GM21381 (cell line): Measurements from ENCODE around the gene SERINC5.
"Not testable (repeated sequence)": the region's sequence is repeated elsewhere in the genome, so short reads cannot be mapped to it uniquely, and the experiment has no call there.

Experiments
- ATAC-seq: cut with Tn5 transposase; IDR thresholded peaks from one replicate; pipeline ENCODE4 v1.9.1; 2021; ENCODE audit warnings: mild to moderate bottlenecking, moderate library complexity; ENCODE audit not compliant: unreplicated experiment

Gene SERINC5

DNA sequence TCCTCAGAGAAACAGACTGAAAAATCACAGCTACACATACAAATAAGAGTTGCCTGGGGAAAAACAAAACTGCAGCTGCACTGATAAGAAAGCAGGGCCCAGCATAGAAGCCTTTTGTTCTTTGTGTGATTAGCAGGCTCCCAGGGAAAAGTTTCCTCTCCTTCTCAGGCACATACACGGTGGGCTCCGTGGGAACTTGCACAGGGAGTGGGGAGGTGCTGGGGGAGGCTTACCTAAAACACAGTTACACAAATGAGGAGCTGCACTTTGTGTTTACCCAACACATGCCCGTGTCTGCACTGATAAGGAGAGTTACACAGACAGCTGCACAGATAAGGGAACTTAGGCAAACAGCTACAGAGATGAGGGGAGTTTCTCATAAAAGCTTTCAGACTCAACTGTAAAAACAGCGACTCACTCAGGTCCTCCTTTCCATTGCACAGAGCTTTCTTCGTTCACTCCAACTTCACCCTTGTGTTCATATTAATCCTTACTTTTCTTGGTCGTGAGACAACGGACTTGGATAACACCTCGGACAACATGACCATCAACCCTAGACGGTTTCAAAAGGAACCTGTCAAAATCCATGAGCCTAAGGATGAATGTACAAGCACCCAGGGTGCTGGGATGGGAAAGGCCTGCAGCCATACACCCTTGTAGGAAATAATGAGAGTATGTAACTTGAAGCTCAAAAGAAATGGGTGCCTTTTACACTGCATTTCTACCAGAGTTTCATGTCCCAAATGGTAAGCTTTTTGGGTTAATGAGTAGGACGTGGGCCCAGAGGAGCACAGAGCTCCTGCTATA is 50.8 kb downstream of the SERINC5 start:
- no peak for ATAC-seq

GRCh38 chr5:80201763-80202162 is 54.1 kb downstream of the SERINC5 start:
- ATAC-seq: not testable (repeated sequence)

GRCh38 chr5:80198920-80199319 is 56.9 kb downstream of the SERINC5 start:
- no peak for ATAC-seq

GRCh38 chr5:80198399-80198798 is 57.4 kb downstream of the SERINC5 start:
- no peak for ATAC-seq

DNA sequence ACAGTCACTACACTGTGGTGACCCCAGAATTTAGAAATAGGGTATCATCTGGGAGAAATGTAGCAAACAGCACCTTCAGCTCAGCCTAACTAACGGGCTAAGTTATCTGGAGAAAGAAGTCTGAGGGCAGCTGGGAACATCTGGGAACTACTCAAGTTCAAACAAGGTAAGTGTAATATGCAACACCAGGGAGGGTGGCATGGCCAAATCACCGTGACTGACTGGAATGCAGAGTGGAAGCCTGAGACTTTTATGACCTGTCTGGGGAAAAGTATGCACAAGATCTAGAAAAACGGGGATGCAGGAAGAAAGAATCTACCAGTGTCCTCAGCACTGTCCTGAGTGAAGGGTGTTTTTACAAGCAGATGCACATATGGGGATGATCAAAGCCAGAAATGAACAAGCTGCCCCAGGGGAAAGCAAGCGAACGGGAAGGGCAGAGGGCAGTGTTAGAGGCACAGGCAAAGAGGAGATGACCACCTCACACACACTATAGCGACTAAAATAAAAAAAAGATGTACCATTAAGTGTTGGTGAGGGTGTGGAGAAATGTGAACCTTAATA is 59.9 kb downstream of the SERINC5 start:
- ATAC-seq: no peak

DNA sequence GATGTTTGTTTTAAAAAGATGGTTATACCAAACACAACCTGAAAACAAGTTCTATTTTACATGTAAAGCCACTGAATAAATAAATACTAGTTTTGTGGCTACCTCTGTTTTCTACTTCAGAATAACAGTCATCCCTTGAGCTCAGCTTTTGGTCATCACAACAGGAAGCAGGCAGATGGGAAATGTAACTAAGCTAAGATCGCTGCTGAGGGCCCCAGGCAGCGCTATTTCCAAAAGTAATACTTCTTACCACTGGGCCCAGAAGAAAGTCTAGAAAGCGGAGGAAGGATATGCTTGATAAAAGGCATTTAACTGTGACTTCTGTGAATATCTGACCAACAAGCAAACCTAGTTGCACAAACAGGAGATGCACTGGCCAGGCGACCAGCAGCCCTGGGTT is 61.4 kb downstream of the SERINC5 start:
- no peak for ATAC-seq

- no peak for ATAC-seq
These were observed 62.4 kb downstream of the SERINC5 start for GRCh38 chr5:80193401-80193800.

GRCh38 chr5:80192507-80193241 is 63.2 kb downstream of the SERINC5 start:
- no peak for ATAC-seq

DNA sequence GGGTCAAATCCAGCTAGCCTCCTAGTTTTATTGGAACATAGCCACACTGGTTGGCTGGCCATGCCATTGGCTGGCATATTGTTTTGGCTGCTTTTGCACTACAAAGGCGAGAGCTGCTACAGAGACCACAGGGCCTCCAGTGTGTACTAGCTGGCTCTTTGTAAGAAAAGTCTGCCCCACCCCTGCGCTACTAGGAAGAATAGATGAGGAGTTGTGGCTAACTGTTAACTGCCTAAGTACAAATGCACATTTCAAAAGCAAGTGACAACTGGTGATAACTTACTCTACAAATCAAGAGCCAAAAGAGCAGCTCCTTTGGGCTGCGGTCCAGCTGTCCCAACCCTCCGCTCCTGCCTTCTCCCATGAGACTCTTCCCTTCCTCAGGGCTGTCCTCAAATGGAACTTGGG is 63.9 kb downstream of the SERINC5 start:
- no peak for ATAC-seq

DNA sequence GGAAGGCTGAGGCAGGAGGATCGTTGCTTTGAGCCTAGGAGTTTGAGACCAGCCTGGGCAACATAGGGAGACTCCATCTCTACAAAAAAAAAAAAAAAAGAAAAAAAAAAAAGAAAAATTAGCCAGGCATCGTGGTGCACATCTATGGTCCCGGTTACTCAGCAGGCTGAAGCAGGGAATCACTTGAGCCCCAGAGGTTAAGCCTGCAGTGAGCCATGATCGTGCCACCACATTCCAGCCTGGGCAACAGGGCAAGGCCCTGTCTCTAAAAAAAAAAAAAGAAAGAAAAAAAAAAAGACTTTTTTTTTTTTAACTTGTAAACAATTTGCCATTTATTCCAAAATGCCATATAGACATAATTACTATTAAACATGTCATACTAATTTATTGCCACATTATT is 64.5 kb downstream of the SERINC5 start:
- ATAC-seq: no peak

DNA sequence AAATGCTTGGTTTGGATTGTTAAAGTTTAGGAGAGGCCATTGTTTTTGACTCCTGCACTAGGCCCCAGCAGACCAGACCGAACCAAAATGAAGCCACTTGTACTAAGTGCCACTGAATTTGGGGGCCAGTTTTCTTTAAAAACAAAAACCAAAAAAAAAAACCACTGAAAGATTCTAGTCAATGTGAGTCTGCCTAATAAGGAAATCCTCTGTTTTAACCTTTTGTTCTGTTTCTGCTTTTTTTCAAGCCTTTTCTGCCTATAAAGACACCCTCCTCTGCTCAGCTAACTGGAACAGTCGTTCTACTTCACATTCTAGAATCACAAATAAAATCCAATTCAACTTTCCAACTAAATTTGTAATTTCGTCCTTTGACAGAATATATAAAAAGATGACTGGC is 64.9 kb downstream of the SERINC5 start:
- no peak for ATAC-seq

- ATAC-seq: no peak
These were observed 66.1 kb downstream of the SERINC5 start for GRCh38 chr5:80189701-80190100.

DNA sequence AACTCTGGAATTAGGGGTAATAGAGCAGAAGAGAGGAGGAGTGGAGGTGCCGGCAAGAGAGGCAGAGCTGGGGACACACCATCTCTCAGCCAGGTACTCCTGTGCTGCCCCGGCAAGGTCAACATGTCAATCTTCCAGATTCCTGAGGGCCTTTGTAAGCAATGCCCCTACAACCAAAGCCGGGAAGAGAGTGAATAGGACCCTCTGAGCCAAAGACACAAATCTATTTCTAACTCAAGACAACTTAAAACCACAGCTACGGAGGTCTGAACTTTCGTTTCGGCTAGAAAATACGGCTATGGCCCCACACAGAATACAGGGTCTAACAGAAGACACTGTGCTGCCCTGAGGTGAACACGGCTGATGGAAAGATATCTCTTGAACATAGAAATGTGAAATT is 66.6 kb downstream of the SERINC5 start:
- ATAC-seq: no peak

DNA sequence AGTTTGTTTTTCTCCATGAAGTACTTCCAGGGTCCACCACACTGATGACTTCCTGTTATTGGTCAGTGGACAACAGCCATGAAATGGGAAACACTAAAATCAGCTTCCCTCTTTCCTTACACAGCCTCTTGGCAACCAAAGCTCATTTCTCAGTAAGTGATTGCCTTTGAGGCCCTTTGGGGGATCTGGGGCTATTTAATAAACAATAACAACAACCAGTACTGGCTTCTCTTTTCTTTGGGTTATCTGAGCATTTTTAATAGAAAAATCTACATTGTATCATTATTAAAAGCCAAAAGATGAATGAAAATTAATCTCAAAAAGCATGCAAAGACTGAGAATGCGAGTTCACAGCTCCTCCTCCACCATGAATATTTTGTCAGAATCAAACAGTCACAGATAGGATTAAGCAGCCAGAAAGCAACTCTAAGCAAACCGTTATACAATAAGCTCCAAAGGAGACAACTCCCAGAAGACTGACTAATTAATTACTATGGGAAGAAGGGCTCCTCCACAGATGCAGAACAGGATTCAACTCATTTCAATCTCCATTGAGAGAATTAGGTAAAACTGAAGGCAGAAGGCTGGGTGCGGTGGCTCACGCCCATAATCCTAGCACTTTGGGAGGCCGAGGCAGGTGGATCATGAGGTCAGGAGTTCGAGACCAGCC is 68.3 kb downstream of the SERINC5 start:
- ATAC-seq: no peak

DNA sequence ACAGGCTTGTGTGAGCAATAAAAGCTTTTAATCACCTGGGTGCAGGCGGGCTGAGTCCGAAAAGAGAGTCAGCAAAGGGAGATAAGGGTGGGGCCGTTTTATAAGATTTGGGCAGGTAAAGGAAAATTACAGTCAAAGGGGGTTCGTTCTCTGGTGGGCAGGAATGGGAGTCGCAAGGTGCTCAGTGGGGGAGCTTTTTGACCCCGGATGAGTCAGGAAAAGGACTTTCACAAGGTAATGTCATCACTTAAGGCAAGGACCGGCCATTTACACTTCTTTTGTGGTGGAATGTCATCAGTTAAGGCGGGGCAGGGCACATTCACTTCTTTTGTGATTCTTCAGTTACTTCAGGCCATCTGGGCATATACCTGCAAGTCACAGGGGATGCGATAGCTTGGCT is 70.3 kb downstream of the SERINC5 start:
- not testable (repeated sequence) for ATAC-seq

DNA sequence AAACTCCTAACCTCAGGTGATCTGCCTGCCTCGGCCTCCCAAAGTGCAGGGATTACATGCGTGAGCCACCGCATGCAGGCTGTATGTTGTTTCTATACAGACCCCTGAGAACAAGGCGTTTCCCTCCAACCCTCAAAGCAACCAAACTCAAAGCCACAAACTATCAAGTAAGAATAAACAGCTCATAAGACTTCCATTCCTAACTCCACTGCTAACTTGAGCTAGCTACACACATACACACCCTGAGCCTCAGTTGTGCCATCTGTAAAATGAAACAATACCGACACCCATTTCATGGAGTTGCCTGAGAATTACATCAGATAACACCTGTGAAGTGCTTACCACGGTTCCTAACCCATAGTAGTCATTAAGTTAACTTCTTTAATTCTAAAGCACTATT is 70.8 kb downstream of the SERINC5 start:
- no peak for ATAC-seq

DNA sequence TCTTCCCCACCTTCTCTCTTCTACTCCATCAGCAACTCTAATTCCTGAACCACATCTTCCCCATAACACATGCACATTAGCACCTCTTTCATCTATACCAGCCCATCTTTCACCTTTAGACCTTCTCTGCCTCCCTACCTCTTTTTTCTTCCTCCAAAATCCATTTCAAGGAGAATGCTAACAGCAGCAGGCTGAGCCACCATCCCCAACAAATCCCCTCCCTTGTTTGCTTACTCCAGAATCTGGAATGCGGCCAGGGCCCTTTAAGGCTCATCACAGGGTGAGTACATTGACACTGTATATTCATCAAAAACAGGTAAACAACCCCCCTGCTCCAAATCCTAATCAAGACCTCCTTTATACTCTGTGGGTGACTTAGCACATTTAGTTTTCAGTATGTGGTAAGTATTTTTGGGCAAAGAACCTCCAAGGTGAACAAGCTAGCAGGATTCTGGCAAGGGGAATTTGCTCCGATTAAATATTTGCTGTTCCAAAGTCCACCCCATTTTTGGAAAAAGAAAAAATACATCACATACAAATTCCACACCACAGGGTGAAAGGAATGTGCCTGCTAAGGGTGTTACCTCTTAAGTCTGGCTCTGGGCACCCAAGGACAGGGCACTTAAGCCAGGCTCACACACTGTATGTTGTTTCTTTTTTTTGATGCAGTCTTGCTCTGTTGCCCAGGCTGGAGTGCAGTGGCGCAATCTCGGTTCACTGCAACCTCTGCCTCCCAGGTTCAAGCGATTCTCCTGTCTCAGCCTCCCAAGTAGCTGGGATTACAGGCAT is 71.4 kb downstream of the SERINC5 start:
- ATAC-seq: no peak

DNA sequence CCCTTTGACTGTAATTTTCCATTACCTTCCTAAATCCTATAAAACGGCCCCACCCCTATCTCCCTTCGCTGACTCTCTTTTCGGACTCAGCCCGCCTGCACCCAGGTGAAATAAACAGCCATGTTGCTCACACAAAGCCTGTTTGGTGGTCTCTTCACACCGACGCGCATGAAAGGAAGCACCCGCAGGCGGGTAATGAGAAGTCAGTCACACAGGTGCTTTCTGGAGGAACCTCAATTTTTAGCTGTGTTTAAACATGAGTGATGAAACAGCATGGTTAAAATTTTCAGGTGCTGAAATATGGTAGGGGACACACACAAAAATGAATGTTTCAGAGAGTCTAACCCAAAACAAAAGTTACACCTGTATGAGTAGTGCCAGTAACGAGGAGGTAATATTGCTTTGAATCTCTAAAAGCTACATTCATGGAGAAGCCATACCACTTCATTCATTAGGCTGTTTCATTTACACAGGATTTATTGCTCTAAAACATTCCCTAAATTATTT is 72.1 kb downstream of the SERINC5 start:
- not testable (repeated sequence) for ATAC-seq

DNA sequence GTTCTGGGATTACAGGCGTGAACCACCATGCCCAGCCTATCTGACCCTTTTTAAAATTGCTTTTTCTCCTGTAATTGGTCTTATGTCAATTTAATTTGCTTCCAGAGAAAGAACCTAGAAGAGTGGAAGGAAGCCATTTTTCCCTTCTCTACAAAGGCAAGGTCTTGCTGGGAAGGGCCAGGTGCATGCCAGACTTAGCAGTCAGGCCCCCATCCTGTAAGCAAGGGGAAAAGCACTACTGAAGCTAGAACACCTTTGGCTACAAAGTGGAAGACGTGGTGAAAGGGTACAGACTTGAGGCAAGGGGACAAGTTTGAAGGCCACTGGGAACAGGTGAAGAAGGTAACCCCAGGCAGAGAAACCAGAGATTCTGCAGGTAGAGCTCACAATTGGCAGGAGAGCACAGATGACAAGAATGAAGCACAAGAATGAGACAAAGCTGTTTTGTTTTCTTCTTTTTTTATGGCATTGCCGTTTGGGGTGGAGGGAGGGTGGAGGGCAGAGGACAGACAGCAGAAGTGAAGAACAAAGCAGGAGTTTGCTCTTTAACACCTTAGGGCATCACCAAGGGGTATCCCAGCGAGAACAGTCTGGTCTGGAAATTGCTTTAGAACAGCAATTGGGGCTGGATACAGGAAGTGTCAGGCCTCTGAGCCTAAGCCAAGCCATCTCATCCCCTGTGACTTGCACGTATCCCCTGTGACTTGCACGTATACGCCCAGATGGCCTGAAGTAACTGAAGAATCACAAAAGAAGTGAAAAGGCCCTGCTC is 72.9 kb downstream of the SERINC5 start:
- no peak for ATAC-seq
